Measurements from ENCODE around the gene POU6F2.

POU6F2 gene

DNA sequence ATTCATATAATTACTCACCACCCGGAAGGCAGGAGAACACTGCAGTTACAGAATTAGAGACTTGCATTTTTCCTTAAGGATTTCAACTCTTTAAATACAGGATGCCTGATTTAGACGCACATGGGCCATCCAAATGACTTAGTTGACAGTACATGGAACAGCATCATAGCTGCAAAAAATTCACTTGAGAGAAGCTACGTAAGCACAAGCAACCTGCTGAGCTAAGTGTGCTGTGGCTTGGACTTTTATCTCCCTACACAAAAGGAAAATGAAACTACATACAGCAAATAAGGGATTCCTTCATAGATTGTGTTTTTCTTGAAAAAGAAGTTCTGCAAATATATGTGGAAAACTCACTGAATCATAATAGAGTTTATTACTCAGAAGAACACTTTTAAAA, 152.6 kb downstream of the POU6F2 start:
- H3K4me3 ChIP-seq (replicated peaks; ENCODE audit: low read depth, low read length): no peak overlapping the region
- TF ChIP-seq, protein P1, sequence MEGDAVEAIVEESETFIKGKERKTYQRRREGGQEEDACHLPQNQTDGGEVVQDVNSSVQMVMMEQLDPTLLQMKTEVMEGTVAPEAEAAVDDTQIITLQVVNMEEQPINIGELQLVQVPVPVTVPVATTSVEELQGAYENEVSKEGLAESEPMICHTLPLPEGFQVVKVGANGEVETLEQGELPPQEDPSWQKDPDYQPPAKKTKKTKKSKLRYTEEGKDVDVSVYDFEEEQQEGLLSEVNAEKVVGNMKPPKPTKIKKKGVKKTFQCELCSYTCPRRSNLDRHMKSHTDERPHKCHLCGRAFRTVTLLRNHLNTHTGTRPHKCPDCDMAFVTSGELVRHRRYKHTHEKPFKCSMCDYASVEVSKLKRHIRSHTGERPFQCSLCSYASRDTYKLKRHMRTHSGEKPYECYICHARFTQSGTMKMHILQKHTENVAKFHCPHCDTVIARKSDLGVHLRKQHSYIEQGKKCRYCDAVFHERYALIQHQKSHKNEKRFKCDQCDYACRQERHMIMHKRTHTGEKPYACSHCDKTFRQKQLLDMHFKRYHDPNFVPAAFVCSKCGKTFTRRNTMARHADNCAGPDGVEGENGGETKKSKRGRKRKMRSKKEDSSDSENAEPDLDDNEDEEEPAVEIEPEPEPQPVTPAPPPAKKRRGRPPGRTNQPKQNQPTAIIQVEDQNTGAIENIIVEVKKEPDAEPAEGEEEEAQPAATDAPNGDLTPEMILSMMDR (IDR thresholded peaks at IDR 0.05; ENCODE audit: low read length, missing control alignments): no peak
- no peak for DNase-seq (ENCODE audit: low read depth)

GRCh38 chr7:39130857-39131526, 153.3 kb downstream of the POU6F2 start:
- H3K4me3 ChIP-seq (replicated peaks; ENCODE audit: low read depth, low read length): no peak overlapping the region
- DNase-seq (ENCODE audit: low read depth): no peak
- TF ChIP-seq, protein P1 (IDR thresholded peaks at IDR 0.05; ENCODE audit: low read length, missing control alignments): no peak

- DNase-seq (ENCODE audit: low read depth): no peak
- H3K4me3 ChIP-seq (replicated peaks; ENCODE audit: low read depth, low read length): no peak overlapping the region
- TF ChIP-seq, protein P1 (IDR thresholded peaks at IDR 0.05; ENCODE audit: low read length, missing control alignments): no peak
Observed at GRCh38 chr7:39132306-39132705, 154.6 kb downstream of the POU6F2 start.

DNA sequence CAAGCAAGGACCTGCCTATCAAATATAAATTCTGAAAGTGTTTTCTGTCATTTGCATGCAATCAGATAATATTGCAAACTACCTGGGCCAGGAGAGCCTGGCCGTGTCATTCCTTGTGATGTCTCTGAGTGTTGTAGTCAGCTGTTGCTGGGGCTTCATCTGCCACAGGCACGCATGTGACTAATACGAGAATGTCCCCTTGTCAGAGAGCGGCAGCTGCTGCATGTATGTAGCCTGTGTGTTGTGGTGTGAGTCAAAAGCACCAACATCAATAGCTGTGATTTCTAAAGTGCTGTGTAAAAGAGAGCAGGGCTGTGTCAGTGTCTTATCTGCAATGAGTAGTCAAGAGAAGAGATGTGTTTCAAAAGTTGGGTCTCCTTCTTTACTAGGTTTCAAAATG, 155.4 kb downstream of the POU6F2 start:
- no peak for DNase-seq (ENCODE audit: low read depth)
- no peak overlapping the region for H3K4me3 ChIP-seq (replicated peaks; ENCODE audit: low read depth, low read length)
- TF ChIP-seq, protein P1 (IDR thresholded peaks at IDR 0.05; ENCODE audit: low read length, missing control alignments): no peak

DNA sequence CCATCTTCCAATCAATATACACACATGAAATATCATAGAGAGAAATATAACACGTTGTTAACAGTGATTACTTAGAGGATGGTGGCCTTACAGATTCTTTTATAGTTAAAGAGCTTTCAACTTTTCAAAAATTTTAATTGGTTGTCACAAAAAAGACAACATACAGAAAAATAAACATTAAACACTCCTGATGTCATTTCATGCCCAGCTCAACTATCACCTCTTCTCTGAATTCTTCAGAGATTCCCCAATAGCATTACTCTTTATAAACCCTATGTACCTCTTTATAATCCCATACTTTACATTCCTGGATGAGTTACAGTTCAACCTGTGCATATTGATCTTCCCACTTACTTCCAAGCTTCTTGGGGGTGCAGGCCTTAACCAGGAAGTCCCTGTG, 159.8 kb downstream of the POU6F2 start:
- DNase-seq (ENCODE audit: low read depth): no peak

GRCh38 chr7:39142750-39143149, 165.0 kb downstream of the POU6F2 start:
- TF ChIP-seq, protein P1 (IDR thresholded peaks at IDR 0.05; ENCODE audit: low read length, missing control alignments): no peak
- no peak for DNase-seq (ENCODE audit: low read depth)
- no peak overlapping the region for H3K4me3 ChIP-seq (replicated peaks; ENCODE audit: low read depth, low read length)

More for the DNA sequence above, 159.8 kb downstream of the POU6F2 start:
- TF ChIP-seq, protein P1 (IDR thresholded peaks at IDR 0.05; ENCODE audit: low read length, missing control alignments): no peak
- H3K4me3 ChIP-seq (replicated peaks; ENCODE audit: low read depth, low read length): no peak overlapping the region

- TF ChIP-seq, protein P1 (IDR thresholded peaks at IDR 0.05; ENCODE audit: low read length, missing control alignments): no peak
- H3K4me3 ChIP-seq (replicated peaks; ENCODE audit: low read depth, low read length): no peak overlapping the region
- DNase-seq (ENCODE audit: low read depth): no peak
Observed at GRCh38 chr7:39144420-39144819, 166.7 kb downstream of the POU6F2 start.

Data from fibroblast of pulmonary artery (primary cell).